GM18517 (cell line): ENCODE data around the gene NOL4L.
"Not testable (repeated sequence)": the region's sequence is repeated elsewhere in the genome, so short reads cannot be mapped to it uniquely, and the experiment has no call there.

Source experiments
- ATAC-seq: cut with Tn5 transposase; IDR thresholded peaks from one replicate; pipeline ENCODE4 v1.9.1; 2021; ENCODE audit warnings: mild to moderate bottlenecking, moderate library complexity; ENCODE audit not compliant: unreplicated experiment

The NOL4L gene

GRCh38 chr20:32436142-32436861 lies 148.8 kb downstream of the NOL4L start:
- ATAC-seq: no peak

GRCh38 chr20:32435449-32436107 lies 149.6 kb downstream of the NOL4L start:
- no peak for ATAC-seq

- ATAC-seq: no peak
These were observed 150.7 kb downstream of the NOL4L start for GRCh38 chr20:32434434-32434833.

GRCh38 chr20:32433311-32434021 lies 151.7 kb downstream of the NOL4L start:
- no peak for ATAC-seq

GRCh38 chr20:32432277-32432676 lies 152.9 kb downstream of the NOL4L start:
- ATAC-seq: no peak

GRCh38 chr20:32431457-32431856 lies 153.7 kb downstream of the NOL4L start:
- ATAC-seq: no peak

GRCh38 chr20:32429745-32430360 lies 155.3 kb downstream of the NOL4L start:
- no peak for ATAC-seq

GRCh38 chr20:32429343-32429742 lies 155.8 kb downstream of the NOL4L start:
- no peak for ATAC-seq

GRCh38 chr20:32427996-32428395 lies 157.1 kb downstream of the NOL4L start:
- no peak for ATAC-seq

GRCh38 chr20:32421290-32421689 lies 163.8 kb downstream of the NOL4L start:
- ATAC-seq: no peak

GRCh38 chr20:32418376-32418775 lies 166.8 kb downstream of the NOL4L start:
- ATAC-seq: no peak

- no peak for ATAC-seq
These were observed 168.9 kb downstream of the NOL4L start for GRCh38 chr20:32416206-32416605.

- ATAC-seq: no peak
These were observed 169.6 kb downstream of the NOL4L start for GRCh38 chr20:32415494-32415893.

GRCh38 chr20:32411955-32412706 lies 173.0 kb downstream of the NOL4L start:
- ATAC-seq: no peak

GRCh38 chr20:32407131-32407750 lies 177.9 kb downstream of the NOL4L start:
- not testable (repeated sequence) for ATAC-seq

- no peak for ATAC-seq
These were observed 178.4 kb downstream of the NOL4L start for GRCh38 chr20:32406701-32407100.

GRCh38 chr20:32404017-32404416 lies 181.1 kb downstream of the NOL4L start:
- ATAC-seq: no peak

- no peak for ATAC-seq
These were observed 184.7 kb downstream of the NOL4L start for GRCh38 chr20:32400476-32400875.

GRCh38 chr20:32397567-32398084 lies 187.5 kb downstream of the NOL4L start:
- no peak for ATAC-seq

- no peak for ATAC-seq
These were observed 188.4 kb downstream of the NOL4L start for GRCh38 chr20:32396646-32397160.
